HepG2 (cell line): ENCODE results near the gene SLC9B2. TPM values are rescaled to one million over a fixed set of nuclear protein-coding genes. Genes with fewer than 3 reads are reported as not detected.

Experiments
- ARNT ChIP-seq: fragments of 450-650 bp; IDR thresholded peaks from 2 replicates; pipeline ENCODE4 v1.6.1; 2017
- CREM ChIP-seq, 2 experiments: sonication (generic) in 1 of 2; formaldehyde crosslinking in 1 of 2; IDR thresholded peaks; 2 replicates each; pipeline versions ENCODE4 v1.4.0 to v1.6.1; 2016 to 2020; ENCODE audit warnings: antibody characterized with exemption in 1 of 2, mild to moderate bottlenecking in 1 of 2, missing genetic modification reagents in 1 of 2
- HNRNPL ChIP-seq: fragments of 200-400 bp; formaldehyde crosslinking; IDR thresholded peaks from 2 replicates; pipeline ENCODE4 v1.6.1; 2017; ENCODE audit warnings: mild to moderate bottlenecking, low read depth, low read length
- MATR3 ChIP-seq: sonication (generic); formaldehyde crosslinking; IDR thresholded peaks from 2 replicates; pipeline ENCODE4 v1.4.0; 2020; ENCODE audit warnings: missing genetic modification reagents
- NFE2 ChIP-seq: sonication (generic); formaldehyde crosslinking; IDR thresholded peaks from 2 replicates; pipeline ENCODE4 v1.4.0; 2020; ENCODE audit warnings: missing genetic modification reagents
- NR2F6 ChIP-seq, 2 experiments: IDR thresholded peaks; 2 replicates each; pipeline ENCODE4 v1.6.1; 2016; ENCODE audit warnings: antibody characterized with exemption in 1 of 2, mild to moderate bottlenecking in 1 of 2
- PCBP1 ChIP-seq: fragments of 200-400 bp; formaldehyde crosslinking; IDR thresholded peaks from 2 replicates; pipeline ENCODE4 v1.6.1; 2017; ENCODE audit warnings: mild to moderate bottlenecking, low read depth, low read length, borderline replicate concordance
- PHF21A ChIP-seq: sonication (generic); formaldehyde crosslinking; IDR thresholded peaks from 2 replicates; pipeline ENCODE4 v1.5.0; 2020; ENCODE audit warnings: mild to moderate bottlenecking, missing genetic modification reagents
- POLR2G ChIP-seq: fragments of 200-400 bp; formaldehyde crosslinking; IDR thresholded peaks from 2 replicates; pipeline ENCODE4 v1.6.1; 2018; ENCODE audit warnings: mild to moderate bottlenecking, low read depth, low read length, moderate library complexity
- RCOR2 ChIP-seq: IDR thresholded peaks from 2 replicates; pipeline ENCODE4 v1.6.1; 2016; ENCODE audit warnings: missing biosample characterization, missing genetic modification reagents
- SATB2 ChIP-seq: sonication (generic); formaldehyde crosslinking; IDR thresholded peaks from 2 replicates; pipeline ENCODE4 v1.5.0; 2020; ENCODE audit warnings: missing genetic modification reagents
- TARDBP ChIP-seq: sonication (generic); formaldehyde crosslinking; IDR thresholded peaks from 2 replicates; pipeline ENCODE4 v1.8.0; 2022; ENCODE audit warnings: mild to moderate bottlenecking, missing genetic modification reagents
- ZNF121 ChIP-seq: sonication (generic); formaldehyde crosslinking; IDR thresholded peaks from 2 replicates; pipeline ENCODE4 v1.5.0; 2020; ENCODE audit warnings: mild to moderate bottlenecking, missing genetic modification reagents
- ZNF232 ChIP-seq: sonication (generic); formaldehyde crosslinking; IDR thresholded peaks from 2 replicates; pipeline ENCODE4 v1.4.0; 2020; ENCODE audit warnings: missing genetic modification reagents, borderline replicate concordance
- ZNF331 ChIP-seq: sonication (generic); formaldehyde crosslinking; IDR thresholded peaks from 2 replicates; pipeline ENCODE4 v1.4.0; 2020; ENCODE audit warnings: missing genetic modification reagents
- ZNF670 ChIP-seq: sonication (generic); formaldehyde crosslinking; IDR thresholded peaks from 2 replicates; pipeline ENCODE4 v1.8.0; 2022; ENCODE audit warnings: mild to moderate bottlenecking, missing genetic modification reagents, borderline replicate concordance
- polyA plus RNA-seq, 8 experiments: library from polyadenylated mRNA; depleted of rRNA in 3 of 8; stranded (reverse) in 7 of 8; unstranded in 1 of 8; fragments of >200 nt; fragmentation: Illumina TruSeq in 4 of 8; extraction: Trizol in 4 of 8; gene quantifications; 2 replicates each; pipeline versions ENCODE4 v1.2.1 to v1.2.3, GENCODE V29; 2011 to 2016; ENCODE audit warnings: low read depth in 4 of 8, missing spikeins in 1 of 8, mixed read lengths in 1 of 8; ENCODE audit not compliant: insufficient read depth in 1 of 8
- total RNA-seq, 5 experiments: library from RNA; depleted of rRNA; stranded (reverse); fragments of >200 nt; fragmentation: Illumina TruSeq; extraction: Trizol; gene quantifications; 2 replicates each; pipeline ENCODE4 v1.2.3, GENCODE V29; 2016; ENCODE audit warnings: low read depth in 1 of 5
- TF ChIP-seq, protein P1 (sequence below): sonication (generic); formaldehyde crosslinking; IDR thresholded peaks from 2 replicates; pipeline ENCODE4 v1.5.0; 2020; ENCODE audit warnings: mild to moderate bottlenecking, missing genetic modification reagents
- TF ChIP-seq, protein P2 (sequence below): sonication (generic); IDR thresholded peaks from 2 replicates; pipeline ENCODE4 v1.6.1; 2016; ENCODE audit warnings: low read depth, borderline replicate concordance
- TF ChIP-seq, protein P3 (sequence below): sonication (generic); formaldehyde crosslinking; IDR thresholded peaks from 2 replicates; pipeline ENCODE4 v1.8.1; 2023; ENCODE audit warnings: mild to moderate bottlenecking, missing genetic modification reagents
- TF ChIP-seq, protein P4 (sequence below): sonication (generic); formaldehyde crosslinking; IDR thresholded peaks from 2 replicates; pipeline ENCODE4 v1.4.0; 2020; ENCODE audit warnings: missing genetic modification reagents
- TF ChIP-seq, protein P5 (sequence below): IDR thresholded peaks from 2 replicates; pipeline ENCODE4 v1.6.1; 2018; ENCODE audit warnings: missing genetic modification reagents, mild to moderate bottlenecking, missing compliant biosample characterization

SLC9B2 gene
- total and polyA plus RNA-seq, 2 of the 13 experiments (the other 11 are each of a cell fraction or from before 2014, with no cell fraction given), result 23.5 to 38.5 TPM

DNA sequence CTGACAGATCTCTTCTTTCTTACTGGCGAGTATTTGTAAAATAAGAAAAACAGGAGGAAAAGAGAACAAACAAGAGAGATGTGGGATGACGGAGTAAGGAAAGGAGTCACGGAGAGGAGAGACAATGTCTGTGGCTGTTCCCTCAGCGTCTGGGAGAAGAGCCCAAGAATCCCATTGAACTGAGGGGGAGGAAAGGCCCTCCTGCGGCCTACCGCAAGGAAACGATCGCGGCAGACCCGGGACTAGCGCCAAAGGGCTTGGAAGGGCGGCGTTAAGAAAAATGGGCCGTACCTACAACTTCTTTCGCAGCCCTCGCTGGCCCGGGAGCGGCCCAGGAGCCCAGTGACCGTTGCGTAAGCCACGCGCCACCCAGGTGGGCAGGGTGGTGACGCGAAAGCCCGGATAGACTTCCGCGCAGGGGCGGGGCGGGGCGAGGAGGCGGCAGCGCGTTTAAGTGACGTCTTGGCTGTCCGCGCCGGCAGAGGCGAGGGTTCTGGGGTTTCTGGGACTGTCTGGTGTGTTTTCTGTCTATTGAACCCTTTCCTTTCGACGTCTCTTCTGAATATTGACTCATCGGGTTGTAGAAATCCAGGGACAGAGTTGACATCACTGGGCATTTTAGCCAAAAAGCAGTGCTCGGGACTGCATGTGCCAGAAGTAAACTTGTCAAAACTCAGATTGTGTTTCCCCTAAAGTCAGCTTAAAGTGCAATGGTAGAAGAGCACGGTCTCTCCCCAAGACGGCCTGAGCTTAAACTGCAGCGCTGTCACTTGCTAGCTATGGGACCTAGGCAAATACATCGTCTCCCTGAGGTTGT is 57.0 kb downstream of the SLC9B2 start, which contains the start of gene SLC9B1 (continued):
- TF ChIP-seq NFE2 (CRISPR knock-in tag) (no peak), ZNF331 (CRISPR knock-in tag) (peak; percentile 57; the same call in 1 of the 2 replicates), CREM (IDR thresholded peaks at IDR 0.05) (peak; percentile 93), CREM (CRISPR knock-in tag; IDR thresholded peaks at IDR 0.05) (peak; percentile 70), NR2F6 (IDR thresholded peaks at IDR 0.05) (no peak), NR2F6 (CRISPR knock-in tag; IDR thresholded peaks at IDR 0.05) (peak; percentile 32; the same call in 1 of the 2 replicates), TARDBP (CRISPR knock-in tag) (peak; percentile 86), ZNF121 (CRISPR knock-in tag) (0 out of 2 replicates have a peak, but pooled peaks have one; percentile 20), PHF21A (0 out of 2 replicates have a peak, but pooled peaks have one; percentile 27), POLR2G (peak; percentile 79), ZNF670 (CRISPR knock-in tag) (0 out of 2 replicates have a peak, but pooled peaks have one; percentile 2), HNRNPL (no peak), ARNT (no peak), SATB2 (no peak; the same call in 1 of the 2 replicates), MATR3 (CRISPR knock-in tag) (no peak), PCBP1 (0 out of 2 replicates have a peak, but pooled peaks have one; percentile 32), RCOR2 (no peak), ZNF232 (CRISPR knock-in tag) (no peak)
- TF ChIP-seq, protein P1, sequence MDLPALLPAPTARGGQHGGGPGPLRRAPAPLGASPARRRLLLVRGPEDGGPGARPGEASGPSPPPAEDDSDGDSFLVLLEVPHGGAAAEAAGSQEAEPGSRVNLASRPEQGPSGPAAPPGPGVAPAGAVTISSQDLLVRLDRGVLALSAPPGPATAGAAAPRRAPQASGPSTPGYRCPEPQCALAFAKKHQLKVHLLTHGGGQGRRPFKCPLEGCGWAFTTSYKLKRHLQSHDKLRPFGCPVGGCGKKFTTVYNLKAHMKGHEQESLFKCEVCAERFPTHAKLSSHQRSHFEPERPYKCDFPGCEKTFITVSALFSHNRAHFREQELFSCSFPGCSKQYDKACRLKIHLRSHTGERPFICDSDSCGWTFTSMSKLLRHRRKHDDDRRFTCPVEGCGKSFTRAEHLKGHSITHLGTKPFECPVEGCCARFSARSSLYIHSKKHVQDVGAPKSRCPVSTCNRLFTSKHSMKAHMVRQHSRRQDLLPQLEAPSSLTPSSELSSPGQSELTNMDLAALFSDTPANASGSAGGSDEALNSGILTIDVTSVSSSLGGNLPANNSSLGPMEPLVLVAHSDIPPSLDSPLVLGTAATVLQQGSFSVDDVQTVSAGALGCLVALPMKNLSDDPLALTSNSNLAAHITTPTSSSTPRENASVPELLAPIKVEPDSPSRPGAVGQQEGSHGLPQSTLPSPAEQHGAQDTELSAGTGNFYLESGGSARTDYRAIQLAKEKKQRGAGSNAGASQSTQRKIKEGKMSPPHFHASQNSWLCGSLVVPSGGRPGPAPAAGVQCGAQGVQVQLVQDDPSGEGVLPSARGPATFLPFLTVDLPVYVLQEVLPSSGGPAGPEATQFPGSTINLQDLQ, result peak; percentile 76; the same call in 1 of the 2 replicates
- TF ChIP-seq, protein P2, sequence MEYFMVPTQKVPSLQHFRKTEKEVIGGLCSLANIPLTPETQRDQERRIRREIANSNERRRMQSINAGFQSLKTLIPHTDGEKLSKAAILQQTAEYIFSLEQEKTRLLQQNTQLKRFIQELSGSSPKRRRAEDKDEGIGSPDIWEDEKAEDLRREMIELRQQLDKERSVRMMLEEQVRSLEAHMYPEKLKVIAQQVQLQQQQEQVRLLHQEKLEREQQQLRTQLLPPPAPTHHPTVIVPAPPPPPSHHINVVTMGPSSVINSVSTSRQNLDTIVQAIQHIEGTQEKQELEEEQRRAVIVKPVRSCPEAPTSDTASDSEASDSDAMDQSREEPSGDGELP, result peak; percentile 81; the same call in 1 of the 2 replicates
- TF ChIP-seq, protein P3, sequence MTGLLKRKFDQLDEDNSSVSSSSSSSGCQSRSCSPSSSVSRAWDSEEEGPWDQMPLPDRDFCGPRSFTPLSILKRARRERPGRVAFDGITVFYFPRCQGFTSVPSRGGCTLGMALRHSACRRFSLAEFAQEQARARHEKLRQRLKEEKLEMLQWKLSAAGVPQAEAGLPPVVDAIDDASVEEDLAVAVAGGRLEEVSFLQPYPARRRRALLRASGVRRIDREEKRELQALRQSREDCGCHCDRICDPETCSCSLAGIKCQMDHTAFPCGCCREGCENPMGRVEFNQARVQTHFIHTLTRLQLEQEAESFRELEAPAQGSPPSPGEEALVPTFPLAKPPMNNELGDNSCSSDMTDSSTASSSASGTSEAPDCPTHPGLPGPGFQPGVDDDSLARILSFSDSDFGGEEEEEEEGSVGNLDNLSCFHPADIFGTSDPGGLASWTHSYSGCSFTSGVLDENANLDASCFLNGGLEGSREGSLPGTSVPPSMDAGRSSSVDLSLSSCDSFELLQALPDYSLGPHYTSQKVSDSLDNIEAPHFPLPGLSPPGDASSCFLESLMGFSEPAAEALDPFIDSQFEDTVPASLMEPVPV (CRISPR knock-in tag), result peak; percentile 69; the same call in 1 of the 2 replicates
- TF ChIP-seq, protein P4, sequence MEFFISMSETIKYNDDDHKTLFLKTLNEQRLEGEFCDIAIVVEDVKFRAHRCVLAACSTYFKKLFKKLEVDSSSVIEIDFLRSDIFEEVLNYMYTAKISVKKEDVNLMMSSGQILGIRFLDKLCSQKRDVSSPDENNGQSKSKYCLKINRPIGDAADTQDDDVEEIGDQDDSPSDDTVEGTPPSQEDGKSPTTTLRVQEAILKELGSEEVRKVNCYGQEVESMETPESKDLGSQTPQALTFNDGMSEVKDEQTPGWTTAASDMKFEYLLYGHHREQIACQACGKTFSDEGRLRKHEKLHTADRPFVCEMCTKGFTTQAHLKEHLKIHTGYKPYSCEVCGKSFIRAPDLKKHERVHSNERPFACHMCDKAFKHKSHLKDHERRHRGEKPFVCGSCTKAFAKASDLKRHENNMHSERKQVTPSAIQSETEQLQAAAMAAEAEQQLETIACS (CRISPR knock-in tag), result peak; percentile 41; the same call in 1 of the 2 replicates
- TF ChIP-seq, protein P5, sequence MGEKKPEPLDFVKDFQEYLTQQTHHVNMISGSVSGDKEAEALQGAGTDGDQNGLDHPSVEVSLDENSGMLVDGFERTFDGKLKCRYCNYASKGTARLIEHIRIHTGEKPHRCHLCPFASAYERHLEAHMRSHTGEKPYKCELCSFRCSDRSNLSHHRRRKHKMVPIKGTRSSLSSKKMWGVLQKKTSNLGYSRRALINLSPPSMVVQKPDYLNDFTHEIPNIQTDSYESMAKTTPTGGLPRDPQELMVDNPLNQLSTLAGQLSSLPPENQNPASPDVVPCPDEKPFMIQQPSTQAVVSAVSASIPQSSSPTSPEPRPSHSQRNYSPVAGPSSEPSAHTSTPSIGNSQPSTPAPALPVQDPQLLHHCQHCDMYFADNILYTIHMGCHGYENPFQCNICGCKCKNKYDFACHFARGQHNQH (CRISPR knock-in tag), result peak; percentile 78; the same call in 1 of the 2 replicates
